ENCODE results near the gene ARL6IP5. TPM values are rescaled to one million over a fixed set of nuclear protein-coding genes. Genes with fewer than 3 reads are reported as not detected.
A peak's percentile ranks its signal among the peaks of the same experiment; 100 is the strongest.

ARL6IP5 gene
- total and polyA plus RNA-seq, 4 donors, result 25.1 to 46.0 (median 33.8) TPM

- DNase-seq (ENCODE audit: low spot score), result no peak
- Histone ChIP-seq H3K9ac (ENCODE audit: low read depth in 1 of 2, low read length in 2 of 2) (no peak overlapping the region), H3K27me3 (ENCODE audit: control insufficient read depth in 4 of 4, insufficient read depth in 4 of 4, low read length in 3 of 4) (no peaks in the 10 kb centered on the region), H3K4me1 (ENCODE audit: control insufficient read depth in 4 of 4, insufficient read depth in 4 of 4, low read length in 3 of 4) (peaks cover 0 to 2% (median 0%) of the 10 kb centered on the region in 4 donors), H3K36me3 (ENCODE audit: control insufficient read depth in 4 of 4, insufficient read depth in 3 of 4, low read depth in 1 of 4, low read length in 3 of 4) (peaks cover 0 to 28% (median 17%) of the 10 kb centered on the region in 4 donors), H3K27ac (ENCODE audit: low read depth in 1 of 2, low read length in 2 of 2) (no peak overlapping the region), H3K9me3 (ENCODE audit: control insufficient read depth in 4 of 4, low read length in 3 of 4) (no peaks in the 10 kb centered on the region), H3K4me3 (ENCODE audit: low read depth in 1 of 3, low read length in 3 of 3) (no peak overlapping the region)
- 67% methylated on average over 3 of the region's 3 CpGs for WGBS
- no peak for TF ChIP-seq FOXA2 (IDR thresholded peaks at IDR 0.05)
- TF ChIP-seq YY1 (IDR thresholded peaks at IDR 0.05), result peak; percentile 62
These were observed 20.6 kb downstream of the ARL6IP5 start for GRCh38 chr3:69105320-69105719.

- Histone ChIP-seq H3K9ac (ENCODE audit: low read depth in 1 of 2, low read length in 2 of 2) (no peak overlapping the region), H3K27ac (ENCODE audit: low read depth in 1 of 2, low read length in 2 of 2) (no peak overlapping the region), H3K36me3 (ENCODE audit: control insufficient read depth in 4 of 4, insufficient read depth in 3 of 4, low read depth in 1 of 4, low read length in 3 of 4) (peaks cover 0 to 17% (median 10%) of the 10 kb centered on the region in 4 donors), H3K4me1 (ENCODE audit: control insufficient read depth in 4 of 4, insufficient read depth in 4 of 4, low read length in 3 of 4) (no peaks in the 10 kb centered on the region), H3K9me3 (ENCODE audit: control insufficient read depth in 4 of 4, low read length in 3 of 4) (no peaks in the 10 kb centered on the region), H3K27me3 (ENCODE audit: control insufficient read depth in 4 of 4, insufficient read depth in 4 of 4, low read length in 3 of 4) (no peaks in the 10 kb centered on the region), H3K4me3 (ENCODE audit: low read depth in 1 of 3, low read length in 3 of 3) (no peak overlapping the region)
- WGBS, result 87% methylated on average over 5 of the region's 5 CpGs
- TF ChIP-seq CTCF (IDR thresholded peaks at IDR 0.05; ENCODE audit: low read depth, low read length, missing input control), result no peak
- TF ChIP-seq GABPA (IDR thresholded peaks at IDR 0.05 in 1 of 2, conservative IDR thresholded peaks at IDR 0.05 in 1 of 2), result no peak
- no peak for TF ChIP-seq TAF1 (conservative IDR thresholded peaks at IDR 0.05)
- no peak for DNase-seq (ENCODE audit: low spot score)
These were observed 23.1 kb downstream of the ARL6IP5 start for GRCh38 chr3:69107841-69108240.

- WGBS, result 80% methylated on average over 5 of the region's 5 CpGs
- Histone ChIP-seq H3K4me1 (ENCODE audit: control insufficient read depth in 4 of 4, insufficient read depth in 4 of 4, low read length in 3 of 4) (no peaks in the 10 kb centered on the region), H3K4me3 (ENCODE audit: low read depth in 1 of 3, low read length in 3 of 3) (no peak overlapping the region), H3K27me3 (ENCODE audit: control insufficient read depth in 4 of 4, insufficient read depth in 4 of 4, low read length in 3 of 4) (no peaks in the 10 kb centered on the region), H3K36me3 (ENCODE audit: control insufficient read depth in 4 of 4, insufficient read depth in 3 of 4, low read depth in 1 of 4, low read length in 3 of 4) (peaks cover 0 to 14% (median 8%) of the 10 kb centered on the region in 4 donors), H3K9me3 (ENCODE audit: control insufficient read depth in 4 of 4, low read length in 3 of 4) (no peaks in the 10 kb centered on the region), H3K9ac (ENCODE audit: low read depth in 1 of 2, low read length in 2 of 2) (no peak overlapping the region), H3K27ac (ENCODE audit: low read depth in 1 of 2, low read length in 2 of 2) (no peak overlapping the region)
- DNase-seq (ENCODE audit: low spot score), result no peak
- no peak for TF ChIP-seq HNF4G (IDR thresholded peaks at IDR 0.05)
- TF ChIP-seq YY1 (IDR thresholded peaks at IDR 0.05), result no peak
These were observed 24.1 kb downstream of the ARL6IP5 start for GRCh38 chr3:69108811-69109210.

- Histone ChIP-seq H3K36me3 (ENCODE audit: control insufficient read depth in 4 of 4, insufficient read depth in 3 of 4, low read depth in 1 of 4, low read length in 3 of 4) (peaks cover 0 to under 1% (median 0%) of the 10 kb centered on the region in 4 donors), H3K4me1 (ENCODE audit: control insufficient read depth in 4 of 4, insufficient read depth in 4 of 4, low read length in 3 of 4) (no peaks in the 10 kb centered on the region), H3K9me3 (ENCODE audit: control insufficient read depth in 4 of 4, low read length in 3 of 4) (no peaks in the 10 kb centered on the region)
These were observed 26.3 kb downstream of the ARL6IP5 start for GRCh38 chr3:69110941-69111546.

More at GRCh38 chr3:69110941-69111546, 26.3 kb downstream of the ARL6IP5 start:
- H3K4me3 ChIP-seq (ENCODE audit: low read depth in 1 of 3, low read length in 3 of 3), result no peak overlapping the region
- no peaks in the 10 kb centered on the region for H3K27me3 ChIP-seq (ENCODE audit: control insufficient read depth in 4 of 4, insufficient read depth in 4 of 4, low read length in 3 of 4)
- WGBS, result 63% methylated on average over 1 of the region's 1 CpG
- TF ChIP-seq NR2F2 (IDR thresholded peaks at IDR 0.05) (no peak), MAX (IDR thresholded peaks at IDR 0.05) (no peak), SP1 (IDR thresholded peaks at IDR 0.05) (no peak)
- H3K9ac ChIP-seq (ENCODE audit: low read depth in 1 of 2, low read length in 2 of 2), result no peak overlapping the region
- no peak overlapping the region for H3K27ac ChIP-seq (ENCODE audit: low read depth in 1 of 2, low read length in 2 of 2)
- no peak for DNase-seq (ENCODE audit: low spot score)
